Spinal cord (tissue), 10 donors: ENCODE measurements around the gene REG4. TPM values are rescaled to one million over a fixed set of nuclear protein-coding genes. Genes with fewer than 3 reads are reported as not detected.
"Not testable (repeated sequence)": the region's sequence is repeated elsewhere in the genome, so short reads cannot be mapped to it uniquely, and the experiment has no call there.

Experiments used
- DNase-seq, 6 donors: peaks; one replicate each; pipeline versions ENCODE4 v3.0.0 to v3.0.0-alpha.2; 2013 to 2015; ENCODE audit warnings: low spot score in 6 of 6, low read depth in 4 of 6
- H3K27ac ChIP-seq: one replicate; pipeline ENCODE4 v1.5.1; 2013; ENCODE audit warnings: low read depth, low read length, control low read depth
- H3K27me3 ChIP-seq: one replicate; pipeline ENCODE4 v1.6.1; 2013; ENCODE audit warnings: low read length; ENCODE audit not compliant: control insufficient read depth, insufficient read depth
- H3K36me3 ChIP-seq: one replicate; pipeline ENCODE4 v1.6.1; 2013; ENCODE audit warnings: low read length; ENCODE audit not compliant: control insufficient read depth, insufficient read depth
- H3K4me1 ChIP-seq: one replicate; pipeline ENCODE4 v1.6.1; 2013; ENCODE audit warnings: low read length; ENCODE audit not compliant: control insufficient read depth, insufficient read depth
- H3K4me3 ChIP-seq: one replicate; pipeline ENCODE4 v1.5.1; 2013; ENCODE audit warnings: low read depth, low read length, control low read depth
- H3K9me3 ChIP-seq: one replicate; pipeline ENCODE4 v1.6.1; 2013; ENCODE audit warnings: low read length; ENCODE audit not compliant: control insufficient read depth, insufficient read depth
- whole genome bisulfite sequencing: methylation state at CpG from one replicate; pipeline ENCODE4 v1.1.5; 2013; ENCODE audit warnings: missing lambda C conversion rate; ENCODE audit not compliant: insufficient coverage; 5-methylcytosine and 5-hydroxymethylcytosine counted together
- polyA plus RNA-seq, 2 donors: library from polyadenylated mRNA; unstranded; fragments of 120-200 nt; gene quantifications; one replicate each; pipeline ENCODE4 v1.2.1, GENCODE V29; 2013; ENCODE audit not compliant: insufficient read length in 2 of 2
- total RNA-seq, 2 donors: library from RNA; depleted of rRNA in 1 of 2; stranded (reverse); fragments of 120-200 nt in 1 of 2; fragments of >200 nt in 1 of 2; gene quantifications; one replicate each; pipeline versions ENCODE4 v1.2.3 to v1.2.4, GENCODE V29; 2013 to 2014
- donor health status: healthy.

The REG4 gene
- total and polyA plus RNA-seq, 4 donors: not detected

- Histone ChIP-seq H3K9me3 (no peaks in the 10 kb centered on the region), H3K4me1 (no peaks in the 10 kb centered on the region), H3K27me3 (no peaks in the 10 kb centered on the region), H3K36me3 (no peaks in the 10 kb centered on the region), H3K4me3 (no peak overlapping the region), H3K27ac (no peak overlapping the region)
- WGBS: no CpG with 5 or more reads among the region's 3 CpGs
- DNase-seq: no peak
Observed at GRCh38 chr1:119831027-119831426, 19.8 kb upstream of the REG4 start.

- peak in 2 of 6 donors; percentile 1 to 77 for DNase-seq
- Histone ChIP-seq H3K27ac (no peak overlapping the region), H3K36me3 (no peaks in the 10 kb centered on the region), H3K4me1 (no peaks in the 10 kb centered on the region), H3K4me3 (no peak overlapping the region), H3K27me3 (no peaks in the 10 kb centered on the region), H3K9me3 (no peaks in the 10 kb centered on the region)
- 35% methylated on average over 4 of the region's 4 CpGs for WGBS
Observed at GRCh38 chr1:119829625-119830024, 18.4 kb upstream of the REG4 start.

- H3K4me1 ChIP-seq, H3K27me3 ChIP-seq, H3K36me3 ChIP-seq, H3K4me3 ChIP-seq, H3K27ac ChIP-seq, H3K9me3 ChIP-seq, DNase-seq: not testable (repeated sequence)
Observed at GRCh38 chr1:119829006-119829405, 17.7 kb upstream of the REG4 start.

GRCh38 chr1:119828266-119828665 lies 17.0 kb upstream of the REG4 start:
- Histone ChIP-seq H3K4me1 (no peaks in the 10 kb centered on the region), H3K36me3 (no peaks in the 10 kb centered on the region), H3K4me3 (no peak overlapping the region), H3K27ac (no peak overlapping the region), H3K9me3 (no peaks in the 10 kb centered on the region), H3K27me3 (no peaks in the 10 kb centered on the region)
- no CpG with 5 or more reads among the region's 3 CpGs for WGBS
- DNase-seq: no peak

- no peak for DNase-seq
- no peak overlapping the region for H3K4me3 ChIP-seq
- no peak overlapping the region for H3K27ac ChIP-seq
- WGBS: 92% methylated on average over 1 of the region's 1 CpG
- H3K9me3 ChIP-seq: no peaks in the 10 kb centered on the region
- H3K36me3 ChIP-seq: no peaks in the 10 kb centered on the region
- H3K27me3 ChIP-seq: no peaks in the 10 kb centered on the region
- no peaks in the 10 kb centered on the region for H3K4me1 ChIP-seq
Observed at GRCh38 chr1:119827010-119827409, 15.8 kb upstream of the REG4 start.

- Histone ChIP-seq H3K27ac (no peak overlapping the region), H3K27me3 (no peaks in the 10 kb centered on the region), H3K4me3 (no peak overlapping the region), H3K4me1 (no peaks in the 10 kb centered on the region), H3K9me3 (no peaks in the 10 kb centered on the region), H3K36me3 (no peaks in the 10 kb centered on the region)
- no peak for DNase-seq
- 80% methylated on average over 2 of the region's 3 CpGs for WGBS
Observed at GRCh38 chr1:119822406-119822805, 11.1 kb upstream of the REG4 start.

- no peak overlapping the region for H3K27ac ChIP-seq
- DNase-seq: no peak
- H3K4me1 ChIP-seq: no peaks in the 10 kb centered on the region
- H3K27me3 ChIP-seq: no peaks in the 10 kb centered on the region
- no peaks in the 10 kb centered on the region for H3K36me3 ChIP-seq
- no peak overlapping the region for H3K4me3 ChIP-seq
- 83% methylated on average over 1 of the region's 2 CpGs for WGBS
- H3K9me3 ChIP-seq: no peaks in the 10 kb centered on the region
Observed at GRCh38 chr1:119818181-119818580, 6.9 kb upstream of the REG4 start.

- Histone ChIP-seq H3K36me3 (no peaks in the 10 kb centered on the region), H3K9me3 (no peaks in the 10 kb centered on the region), H3K4me3 (no peak overlapping the region), H3K4me1 (no peaks in the 10 kb centered on the region), H3K27ac (no peak overlapping the region), H3K27me3 (no peaks in the 10 kb centered on the region)
- no peak for DNase-seq
- 33% methylated on average over 1 of the region's 2 CpGs for WGBS
Observed at GRCh38 chr1:119816407-119816806, 5.1 kb upstream of the REG4 start.

- Histone ChIP-seq H3K27ac (no peak overlapping the region), H3K4me3 (no peak overlapping the region), H3K4me1 (no peaks in the 10 kb centered on the region), H3K9me3 (no peaks in the 10 kb centered on the region), H3K36me3 (no peaks in the 10 kb centered on the region), H3K27me3 (no peaks in the 10 kb centered on the region)
- no peak for DNase-seq
- WGBS: 78% methylated on average over 4 of the region's 7 CpGs
Observed at GRCh38 chr1:119815928-119816327, 4.7 kb upstream of the REG4 start.

GRCh38 chr1:119815361-119815760 lies 4.1 kb upstream of the REG4 start:
- no peaks in the 10 kb centered on the region for H3K4me1 ChIP-seq
- H3K27ac ChIP-seq: no peak overlapping the region
- no peak for DNase-seq
- H3K4me3 ChIP-seq: no peak overlapping the region
- no peaks in the 10 kb centered on the region for H3K9me3 ChIP-seq
- 89% methylated on average over 2 of the region's 3 CpGs for WGBS
- no peaks in the 10 kb centered on the region for H3K27me3 ChIP-seq
- no peaks in the 10 kb centered on the region for H3K36me3 ChIP-seq
